ENCODE data around the gene C2CD4C.

The C2CD4C gene

GRCh38 chr19:413756-414420, 4.9 kb upstream of the C2CD4C start:
- TF ChIP-seq, protein P1, sequence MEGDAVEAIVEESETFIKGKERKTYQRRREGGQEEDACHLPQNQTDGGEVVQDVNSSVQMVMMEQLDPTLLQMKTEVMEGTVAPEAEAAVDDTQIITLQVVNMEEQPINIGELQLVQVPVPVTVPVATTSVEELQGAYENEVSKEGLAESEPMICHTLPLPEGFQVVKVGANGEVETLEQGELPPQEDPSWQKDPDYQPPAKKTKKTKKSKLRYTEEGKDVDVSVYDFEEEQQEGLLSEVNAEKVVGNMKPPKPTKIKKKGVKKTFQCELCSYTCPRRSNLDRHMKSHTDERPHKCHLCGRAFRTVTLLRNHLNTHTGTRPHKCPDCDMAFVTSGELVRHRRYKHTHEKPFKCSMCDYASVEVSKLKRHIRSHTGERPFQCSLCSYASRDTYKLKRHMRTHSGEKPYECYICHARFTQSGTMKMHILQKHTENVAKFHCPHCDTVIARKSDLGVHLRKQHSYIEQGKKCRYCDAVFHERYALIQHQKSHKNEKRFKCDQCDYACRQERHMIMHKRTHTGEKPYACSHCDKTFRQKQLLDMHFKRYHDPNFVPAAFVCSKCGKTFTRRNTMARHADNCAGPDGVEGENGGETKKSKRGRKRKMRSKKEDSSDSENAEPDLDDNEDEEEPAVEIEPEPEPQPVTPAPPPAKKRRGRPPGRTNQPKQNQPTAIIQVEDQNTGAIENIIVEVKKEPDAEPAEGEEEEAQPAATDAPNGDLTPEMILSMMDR (IDR thresholded peaks at IDR 0.05) = no peak

- TF ChIP-seq, protein P1 (IDR thresholded peaks at IDR 0.05) = no peak
Observed at GRCh38 chr19:412356-413355, 3.7 kb upstream of the C2CD4C start.

- TF ChIP-seq, protein P1 (IDR thresholded peaks at IDR 0.05) = no peak
Observed at GRCh38 chr19:411723-412355, 2.9 kb upstream of the C2CD4C start.

DNA sequence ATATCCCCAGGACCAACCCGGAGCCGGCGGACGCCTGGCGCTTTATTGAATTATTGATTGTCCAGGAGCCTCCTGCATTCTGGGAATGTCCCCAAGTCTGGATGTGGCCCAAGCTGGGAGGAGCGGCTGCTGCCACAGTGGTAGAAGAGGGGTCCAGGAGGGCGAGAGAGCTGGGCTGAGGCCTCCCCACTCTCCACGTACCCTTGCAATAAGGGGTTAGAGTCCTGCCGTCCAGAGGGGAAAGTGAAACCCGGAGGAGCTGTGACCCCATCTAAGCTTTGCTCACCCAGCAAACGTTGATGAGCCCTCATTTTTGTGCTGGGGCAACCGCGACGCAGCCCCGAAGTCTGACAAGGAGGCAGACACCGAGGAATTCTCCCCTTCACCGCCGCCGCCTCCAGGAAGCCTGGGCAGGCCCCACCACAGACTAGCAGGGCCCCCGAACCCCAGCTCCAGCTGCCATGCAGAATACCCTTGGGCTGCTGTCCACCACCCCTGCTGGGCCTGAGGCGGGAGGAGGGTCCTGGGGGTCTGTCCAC, 1.4 kb upstream of the C2CD4C start:
- TF ChIP-seq, protein P1 (IDR thresholded peaks at IDR 0.05) = no peak

DNA sequence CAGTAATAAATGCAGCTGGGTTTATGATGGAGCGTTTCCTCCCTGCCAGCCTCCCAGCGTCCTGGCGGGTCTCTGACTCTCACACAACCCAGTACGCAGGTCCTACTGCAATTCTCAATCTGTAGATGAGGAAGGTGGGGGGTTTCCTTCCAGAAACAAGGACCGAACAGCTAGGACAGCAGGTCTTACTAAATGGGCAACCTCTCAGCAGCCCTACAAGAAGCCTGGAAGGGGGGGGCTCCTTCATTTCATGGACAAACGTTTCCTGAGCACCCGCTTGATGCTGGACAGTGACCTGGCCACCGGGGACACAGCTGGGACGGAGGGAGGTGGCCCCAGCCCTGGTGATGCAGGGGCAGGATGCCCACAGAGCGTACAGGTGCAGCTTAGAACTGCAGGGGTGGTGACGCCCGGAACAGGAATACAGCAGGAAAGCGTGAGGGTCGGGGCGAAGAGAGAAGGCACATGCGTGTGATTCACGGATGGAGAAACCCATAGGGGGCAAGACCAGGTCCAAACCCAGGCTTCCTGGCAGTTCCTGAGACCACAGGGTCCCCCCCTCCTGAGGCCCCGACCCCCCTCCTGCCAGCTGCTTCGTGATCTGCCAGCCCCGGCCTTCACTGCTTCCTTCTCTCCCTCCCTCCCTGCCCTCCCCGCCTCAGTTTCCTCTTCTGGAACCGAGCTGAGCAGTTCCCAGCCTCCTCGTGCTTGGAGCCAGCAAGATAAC, 732 bp upstream of the C2CD4C start:
- TF ChIP-seq, protein P1 (IDR thresholded peaks at IDR 0.05) = no peak

DNA sequence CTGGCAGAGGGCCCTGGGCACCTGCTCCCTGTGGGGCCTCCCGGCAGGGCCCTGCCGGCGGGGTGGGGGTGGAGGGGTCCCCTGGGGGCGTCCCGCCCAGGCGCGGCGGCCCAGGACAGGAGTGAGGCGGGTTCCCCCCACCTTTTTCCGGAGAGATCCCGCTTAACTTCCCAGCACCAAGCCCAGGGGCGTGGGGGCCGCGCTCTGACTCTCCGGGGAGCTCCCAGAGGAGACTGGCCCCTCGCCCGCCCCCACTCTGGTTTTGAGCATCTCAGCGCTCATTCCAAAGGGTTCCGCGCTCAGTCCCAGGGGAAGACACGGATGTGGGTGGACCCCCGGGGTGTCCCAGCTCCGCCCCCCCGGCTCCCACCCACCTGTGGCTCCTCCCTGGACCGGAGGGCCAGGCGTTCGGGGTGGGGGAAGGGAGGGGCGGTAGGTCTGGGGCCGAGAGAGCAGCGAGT, 476 bp downstream of the C2CD4C start:
- TF ChIP-seq, protein P1 (IDR thresholded peaks at IDR 0.05) = no peak
